GM19025 (cell line): ENCODE results near the gene KIF21A.
A peak's percentile ranks its signal among the peaks of the same experiment; 100 is the strongest.
"Not testable (repeated sequence)": the region's sequence is repeated elsewhere in the genome, so short reads cannot be mapped to it uniquely, and the experiment has no call there.

Experiments used
- ATAC-seq: cut with Tn5 transposase; IDR thresholded peaks from one replicate; pipeline ENCODE4 v1.9.1; 2021; ENCODE audit warnings: mild to moderate bottlenecking, low read depth, moderate library complexity; ENCODE audit not compliant: unreplicated experiment

KIF21A gene

GRCh38 chr12:39443081-39443928, at the start of gene KIF21A:
Gene KIF21A, minus strand, starts transcription at chr12:39443120. Its CDS starts 150 bp downstream, at chr12:39442970.
- peak; percentile 92 for ATAC-seq

- no peak for ATAC-seq
These were observed 47.8 kb upstream of the KIF21A start for GRCh38 chr12:39490500-39491282.

GRCh38 chr12:39483597-39483996, 40.7 kb upstream of the KIF21A start:
- ATAC-seq = no peak

- ATAC-seq = no peak
These were observed 40.1 kb upstream of the KIF21A start for GRCh38 chr12:39483042-39483441.

GRCh38 chr12:39476894-39477293, 34.0 kb upstream of the KIF21A start:
- ATAC-seq = no peak

- no peak for ATAC-seq
These were observed 33.2 kb upstream of the KIF21A start for GRCh38 chr12:39476121-39476520.

GRCh38 chr12:39475136-39475535, 32.2 kb upstream of the KIF21A start:
- ATAC-seq = not testable (repeated sequence)

- peak; percentile 77 for ATAC-seq
These were observed 24.5 kb upstream of the KIF21A start for GRCh38 chr12:39467432-39467870.

- ATAC-seq = no peak
These were observed 22.2 kb upstream of the KIF21A start for GRCh38 chr12:39464976-39465695.

GRCh38 chr12:39461059-39461458, 18.1 kb upstream of the KIF21A start:
- ATAC-seq = no peak

GRCh38 chr12:39459027-39459434, 16.1 kb upstream of the KIF21A start:
- no peak for ATAC-seq

- no peak for ATAC-seq
These were observed 9.1 kb upstream of the KIF21A start for GRCh38 chr12:39451977-39452376.

GRCh38 chr12:39448038-39448437, 5.1 kb upstream of the KIF21A start:
- ATAC-seq = no peak

- ATAC-seq = no peak
These were observed 949 bp upstream of the KIF21A start for GRCh38 chr12:39443929-39444209.

- peak; percentile 23 for ATAC-seq
These were observed 164 bp downstream of the KIF21A start for GRCh38 chr12:39442831-39443080.

GRCh38 chr12:39441963-39442830, 723 bp downstream of the KIF21A start:
- peak; percentile 22 for ATAC-seq

GRCh38 chr12:39441189-39441962, 1.5 kb downstream of the KIF21A start:
- ATAC-seq = no peak

- ATAC-seq = no peak
These were observed 2.1 kb downstream of the KIF21A start for GRCh38 chr12:39440781-39441180.

- no peak for ATAC-seq
These were observed 2.8 kb downstream of the KIF21A start for GRCh38 chr12:39440101-39440500.

- ATAC-seq = no peak
These were observed 7.4 kb downstream of the KIF21A start for GRCh38 chr12:39435531-39435930.
